Measurements from ENCODE around the gene CACNA1S.

CACNA1S gene

DNA sequence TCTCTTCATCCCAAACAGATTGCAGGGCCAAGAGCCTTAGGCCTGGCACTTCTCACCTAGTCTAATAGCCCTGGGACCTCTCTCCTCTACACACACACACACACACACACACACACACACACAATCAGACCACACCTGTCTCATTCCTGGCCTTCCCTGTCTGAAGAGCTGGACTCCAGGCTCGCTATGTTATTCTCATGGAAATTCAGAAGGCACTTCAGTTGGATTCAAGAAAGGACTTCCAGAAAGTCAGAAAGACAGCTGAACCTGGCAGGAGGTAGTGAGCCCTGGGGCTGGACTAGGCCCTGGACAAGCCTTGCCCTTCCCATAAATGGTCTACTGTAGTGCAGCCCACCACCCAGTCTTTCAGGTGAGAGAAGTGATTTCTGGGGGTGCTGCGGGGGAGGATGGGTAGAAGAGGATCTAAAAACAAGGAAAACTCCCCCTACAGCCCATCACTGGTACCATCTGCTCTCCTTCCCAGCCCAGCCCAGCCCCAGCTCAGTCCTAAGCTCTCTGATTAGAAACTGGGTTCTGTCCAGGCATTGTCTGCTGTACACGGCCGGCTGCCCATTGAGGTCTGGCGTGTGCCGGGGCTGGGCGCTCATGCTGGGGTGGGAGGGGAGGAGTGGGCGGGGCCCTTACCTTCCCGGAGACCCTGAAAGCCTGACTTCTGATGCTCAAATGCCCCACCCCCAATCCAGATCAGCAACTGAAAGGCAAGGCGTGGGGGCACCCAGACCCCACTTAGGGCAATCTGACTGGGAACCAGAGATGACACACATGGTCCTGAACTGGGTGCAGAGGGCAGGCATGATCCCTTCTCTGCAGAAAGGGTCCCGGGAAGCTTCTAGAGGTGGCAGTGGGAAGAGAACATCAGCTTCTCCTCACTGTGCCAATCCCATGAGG, 91.3 kb downstream of the CACNA1S start:
- no peaks in the 10 kb centered on the region for H3K27me3 Mint-ChIP-seq
- H3K4me3 Mint-ChIP-seq = peak overlapping the region; percentile 97 to 99
- H3K36me3 Mint-ChIP-seq (ENCODE audit: insufficient read depth) = peaks cover 20% of the 10 kb centered on the region
- DNase-seq (no peak), ATAC-seq (replicated peaks) (no peak)
- H3K9me3 Mint-ChIP-seq = no peaks in the 10 kb centered on the region
- H3K27ac Mint-ChIP-seq = peak overlapping the region; percentile 97 to 98
- H3K4me1 Mint-ChIP-seq (ENCODE audit: low read depth in 2 of 2) = peaks cover 58 to 75% of the 10 kb centered on the region in 2 donors

DNA sequence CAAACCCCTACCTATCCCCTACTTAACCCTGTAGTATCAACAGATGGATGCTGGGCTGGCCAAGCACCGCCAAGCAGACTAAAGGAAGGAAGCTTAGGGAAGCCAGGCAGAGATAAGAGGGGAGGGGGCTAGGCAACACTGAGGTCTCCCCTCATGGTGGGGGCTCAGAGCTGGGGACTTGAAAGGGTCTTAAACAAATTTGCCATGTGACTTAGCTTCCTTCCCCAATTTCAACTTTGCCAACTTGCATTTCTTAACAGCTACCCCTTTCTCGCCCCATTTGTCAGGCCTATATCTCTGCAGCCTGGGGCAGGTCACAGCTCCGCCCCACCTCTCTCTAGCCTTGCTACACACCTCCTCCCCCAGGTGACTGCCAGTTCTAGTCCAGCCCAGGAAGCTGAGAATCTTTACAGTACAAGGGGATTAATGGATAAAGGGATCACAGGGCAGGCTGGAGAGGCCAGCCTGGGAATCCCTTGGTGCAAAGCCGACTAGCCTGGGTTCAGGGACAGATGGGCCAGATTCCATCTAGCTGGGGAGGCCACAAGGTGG, 92.1 kb downstream of the CACNA1S start:
- DNase-seq (peak; percentile 28 to 31 (median 29)), ATAC-seq (replicated peaks) (peak; percentile 30)
- H3K9me3 Mint-ChIP-seq = no peaks in the 10 kb centered on the region
- H3K27me3 Mint-ChIP-seq = no peaks in the 10 kb centered on the region
- peak overlapping the region; percentile 97 to 98 for H3K27ac Mint-ChIP-seq
- H3K4me3 Mint-ChIP-seq = peak overlapping the region; percentile 97 to 99
- peaks cover 20% of the 10 kb centered on the region for H3K36me3 Mint-ChIP-seq (ENCODE audit: insufficient read depth)
- H3K4me1 Mint-ChIP-seq (ENCODE audit: low read depth in 2 of 2) = peaks cover 65 to 75% of the 10 kb centered on the region in 2 donors

DNA sequence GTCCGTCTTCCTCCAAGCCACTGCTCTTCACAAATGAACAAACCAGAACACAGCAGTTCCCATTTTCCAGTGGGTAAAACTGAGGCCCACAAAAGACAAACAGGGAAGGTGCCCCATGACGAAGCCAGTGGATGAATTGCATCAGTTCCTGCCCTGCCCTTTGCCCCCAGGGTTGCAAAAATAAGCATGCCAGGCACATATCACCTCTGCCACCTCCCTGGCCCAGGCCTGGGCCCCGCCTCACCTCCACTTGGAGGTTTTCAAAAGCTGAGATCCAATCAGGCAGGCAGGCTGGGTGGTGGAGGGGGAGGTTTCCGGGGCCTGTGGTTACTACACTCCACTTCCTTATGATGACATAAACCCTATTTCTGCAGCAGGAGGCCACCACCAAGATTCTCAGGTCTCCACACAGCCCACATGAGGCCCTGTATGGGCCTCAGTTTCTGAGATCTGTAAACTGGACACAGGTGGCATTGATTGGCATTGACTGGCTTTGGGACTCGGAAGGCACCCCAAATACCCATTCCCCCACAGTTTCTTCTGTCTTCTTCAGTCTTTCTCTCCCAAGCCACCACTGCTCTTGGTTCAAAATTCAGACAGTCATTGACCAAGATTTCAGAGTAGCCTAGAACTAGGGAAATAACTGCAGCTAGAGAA, 92.8 kb downstream of the CACNA1S start:
- no peaks in the 10 kb centered on the region for H3K27me3 Mint-ChIP-seq

DNA sequence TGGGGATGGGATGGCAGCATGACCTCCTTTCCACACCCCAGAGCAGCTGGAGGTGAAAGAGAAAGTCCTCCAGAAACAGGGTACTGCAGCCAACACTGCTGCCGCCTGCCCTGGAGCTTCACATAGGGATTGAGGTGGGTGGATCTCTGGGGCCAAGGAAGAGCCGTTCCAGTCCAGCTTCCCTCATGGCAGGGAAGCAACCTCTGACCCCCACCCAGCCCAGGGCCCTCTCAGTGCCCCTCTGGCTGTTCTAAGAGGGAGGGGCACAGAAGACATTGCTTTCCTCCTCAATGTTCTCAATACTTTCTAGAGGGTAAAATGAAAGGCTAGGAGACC, 94.4 kb downstream of the CACNA1S start:
- Mint-ChIP-seq H3K27ac (peak overlapping the region; percentile 97 to 98), H3K27me3 (no peaks in the 10 kb centered on the region), H3K9me3 (no peaks in the 10 kb centered on the region), H3K4me3 (peak overlapping the region; percentile 37 to 99), H3K36me3 (ENCODE audit: insufficient read depth) (peaks cover 20% of the 10 kb centered on the region), H3K4me1 (ENCODE audit: low read depth in 2 of 2) (peaks cover 80 to 90% of the 10 kb centered on the region in 2 donors)
- no peak for DNase-seq
- ATAC-seq (replicated peaks) = no peak

More for the DNA sequence above, 92.8 kb downstream of the CACNA1S start:
- Mint-ChIP-seq H3K4me1 (ENCODE audit: low read depth in 2 of 2) (peaks cover 69 to 81% of the 10 kb centered on the region in 2 donors), H3K4me3 (peak overlapping the region; percentile 97 to 99), H3K27ac (peak overlapping the region; percentile 97 to 98), H3K9me3 (no peaks in the 10 kb centered on the region), H3K36me3 (ENCODE audit: insufficient read depth) (peaks cover 20% of the 10 kb centered on the region)
- peak; percentile 83 to 84 (median 83) for DNase-seq
- peak; percentile 77 for ATAC-seq (replicated peaks)

DNA sequence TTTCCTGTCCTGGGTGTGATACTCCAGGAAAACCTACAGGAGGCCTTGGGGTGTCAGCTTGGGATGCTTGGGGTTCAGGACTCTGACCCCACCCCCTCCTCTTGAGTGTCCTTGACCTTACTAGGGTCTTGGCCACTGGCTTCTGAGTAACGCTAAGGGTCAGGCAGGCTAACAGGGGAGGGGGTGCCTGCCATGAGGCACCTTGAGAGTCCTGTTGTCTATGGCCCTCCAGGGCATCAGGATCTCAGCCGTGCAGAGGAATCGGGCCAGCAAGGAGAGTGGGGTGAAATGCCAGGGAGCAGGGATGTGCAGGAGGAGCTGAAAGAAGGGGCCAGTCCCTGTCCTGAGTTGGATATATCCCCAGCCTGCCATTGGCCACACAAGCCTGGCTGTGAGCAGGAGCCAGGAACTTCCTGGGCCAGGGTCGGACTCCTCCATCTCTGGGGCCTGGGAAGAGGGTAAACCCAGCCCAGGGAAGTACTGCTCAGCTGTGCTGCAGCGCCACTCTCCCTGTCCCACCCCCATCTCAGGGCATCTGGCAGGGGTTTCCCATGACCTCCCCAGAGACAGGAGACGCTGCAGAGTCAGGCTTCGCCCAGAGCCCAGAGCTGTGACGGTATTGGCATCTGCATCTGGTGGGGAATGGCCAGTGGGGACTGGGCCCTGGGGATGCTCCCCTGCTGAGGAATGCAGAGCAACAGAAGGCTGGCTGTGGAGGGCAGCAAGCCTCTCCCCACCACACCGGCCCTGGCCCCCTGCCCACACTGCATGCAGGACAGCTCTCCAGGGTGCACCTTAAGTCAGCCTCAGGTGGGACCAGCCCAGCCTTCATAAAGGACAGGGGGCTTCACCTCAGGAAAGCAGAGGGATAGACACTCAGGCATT, 95.0 kb downstream of the CACNA1S start:
- Mint-ChIP-seq H3K4me3 (peak overlapping the region; percentile 37 to 99), H3K27me3 (no peaks in the 10 kb centered on the region), H3K27ac (peak overlapping the region; percentile 97 to 98), H3K9me3 (no peaks in the 10 kb centered on the region), H3K4me1 (ENCODE audit: low read depth in 2 of 2) (peaks cover 78 to 90% of the 10 kb centered on the region in 2 donors), H3K36me3 (ENCODE audit: insufficient read depth) (peaks cover 20% of the 10 kb centered on the region)
- DNase-seq (no peak), ATAC-seq (replicated peaks) (no peak)

DNA sequence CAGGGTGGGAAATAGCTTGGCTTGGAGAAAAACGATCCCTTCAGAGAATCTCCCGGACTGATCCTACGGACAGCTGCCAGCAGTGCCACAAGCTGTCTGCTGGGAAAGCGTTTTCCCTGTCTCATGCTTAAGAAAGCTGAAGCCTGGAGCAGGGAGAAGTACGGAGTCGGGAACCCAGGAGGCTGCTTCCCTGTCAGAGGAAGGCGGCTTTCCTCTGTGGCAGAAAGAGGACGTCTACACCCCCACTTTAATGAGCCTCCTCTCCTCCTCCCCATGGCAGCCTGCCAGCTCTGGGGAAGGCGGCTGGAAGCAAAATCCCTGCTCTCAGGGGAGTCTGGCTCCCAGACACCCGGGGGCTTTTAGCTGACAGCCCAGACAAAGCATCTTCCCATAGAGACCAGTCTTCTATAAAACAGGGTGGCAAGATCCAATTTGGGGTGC, 96.0 kb downstream of the CACNA1S start:
- Mint-ChIP-seq H3K9me3 (no peaks in the 10 kb centered on the region), H3K27me3 (no peaks in the 10 kb centered on the region), H3K4me1 (ENCODE audit: low read depth in 2 of 2) (peaks cover 78 to 91% of the 10 kb centered on the region in 2 donors), H3K27ac (peak overlapping the region; percentile 97 to 98), H3K4me3 (peak overlapping the region; percentile 34 to 52), H3K36me3 (ENCODE audit: insufficient read depth) (peaks cover 20% of the 10 kb centered on the region)
- ATAC-seq (replicated peaks) (no peak), DNase-seq (no peak)

DNA sequence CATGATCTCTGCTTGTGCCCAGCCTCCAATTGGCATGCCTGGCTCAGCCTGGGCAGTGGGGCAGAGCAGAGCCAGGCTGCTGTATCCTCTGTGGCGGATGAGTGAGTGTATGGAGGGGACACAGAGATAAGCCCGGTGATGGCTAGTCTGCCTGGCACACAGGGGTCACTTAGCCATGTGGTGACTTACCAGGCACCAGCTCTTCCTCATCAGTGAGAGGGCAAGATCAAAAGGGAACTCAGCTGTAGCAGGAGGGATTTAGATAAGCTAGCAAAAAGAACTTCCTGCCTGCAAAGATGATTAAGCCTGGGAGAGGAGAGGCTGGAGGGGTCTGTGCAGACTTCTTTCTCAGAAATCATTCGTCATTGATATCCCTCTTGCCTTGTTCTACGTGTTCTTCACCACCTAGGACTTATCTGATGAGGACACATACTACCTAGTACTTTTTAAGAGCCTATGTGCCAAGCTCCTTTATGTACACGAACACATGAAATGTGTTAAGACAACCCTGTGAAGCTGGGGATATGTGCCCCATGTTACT, 96.6 kb downstream of the CACNA1S start:
- Mint-ChIP-seq H3K4me1 (ENCODE audit: low read depth in 2 of 2) (peaks cover 75 to 88% of the 10 kb centered on the region in 2 donors), H3K9me3 (no peaks in the 10 kb centered on the region), H3K4me3 (peak overlapping the region; percentile 34 to 52), H3K27ac (peak overlapping the region; percentile 97 to 98), H3K36me3 (ENCODE audit: insufficient read depth) (peaks cover 16% of the 10 kb centered on the region), H3K27me3 (no peaks in the 10 kb centered on the region)
- ATAC-seq (replicated peaks) (no peak), DNase-seq (no peak)

DNA sequence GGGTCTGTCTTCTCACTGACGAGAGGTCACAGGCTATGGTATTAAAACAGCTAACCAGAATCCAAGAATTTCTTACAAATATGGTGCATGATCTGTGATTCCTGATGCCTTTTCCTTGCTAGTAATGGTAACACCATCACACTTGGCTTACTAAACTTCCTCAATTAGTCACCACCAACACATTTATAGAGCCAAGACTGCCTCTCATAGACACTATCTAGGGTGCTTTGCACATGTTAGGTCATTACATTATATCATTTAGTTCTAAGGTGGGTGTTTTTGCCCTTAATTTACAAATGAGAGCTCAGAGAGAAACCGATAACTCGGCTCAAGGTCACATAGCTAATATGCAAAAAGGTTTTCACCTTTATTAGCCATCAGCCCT, 97.4 kb downstream of the CACNA1S start:
- Mint-ChIP-seq H3K4me3 (peak overlapping the region; percentile 3 to 45), H3K27me3 (no peaks in the 10 kb centered on the region)
- no peak for ATAC-seq (replicated peaks)

DNA sequence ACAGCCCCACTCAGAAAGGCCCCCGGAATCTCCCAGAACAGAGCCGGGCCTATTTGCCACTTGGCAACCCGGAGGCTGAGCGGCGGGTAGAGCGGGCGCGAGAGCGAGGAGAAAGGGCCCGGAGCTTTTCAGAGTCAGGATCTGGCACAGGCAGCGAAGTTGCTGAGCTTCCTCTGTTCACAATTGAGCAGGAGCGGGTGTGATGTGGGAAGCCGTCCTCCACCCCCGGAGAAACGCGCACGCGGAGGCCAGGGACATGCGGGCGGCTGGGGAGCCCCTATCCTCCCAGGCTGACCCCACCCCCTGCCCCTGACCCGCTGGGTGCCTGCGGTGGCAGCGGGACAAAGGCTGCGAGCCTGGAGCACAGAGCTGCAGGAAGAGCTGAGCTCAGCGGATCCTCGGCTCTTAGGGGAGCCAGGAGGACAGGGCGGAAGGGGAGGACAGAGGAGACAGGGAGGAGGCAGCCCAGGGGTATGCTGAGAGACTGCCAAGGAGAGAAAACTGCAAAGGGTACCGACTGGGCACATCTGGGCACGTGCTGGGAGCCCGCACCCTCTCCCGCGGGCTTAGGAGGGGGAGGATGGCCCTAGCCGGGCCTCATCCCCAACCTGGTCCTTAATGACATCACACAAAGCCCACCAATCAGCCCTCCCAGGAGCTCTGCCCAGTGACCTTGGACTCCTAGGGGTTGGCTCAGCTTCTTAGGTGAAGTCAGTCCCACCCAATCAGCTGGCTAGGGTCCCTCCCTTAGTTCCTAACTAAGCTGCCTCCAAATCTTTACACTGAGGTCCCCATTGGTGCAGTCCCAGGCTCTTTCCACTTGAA, 98.0 kb downstream of the CACNA1S start:
- Mint-ChIP-seq H3K36me3 (ENCODE audit: insufficient read depth) (peaks cover 10% of the 10 kb centered on the region), H3K9me3 (no peaks in the 10 kb centered on the region), H3K4me3 (peak overlapping the region; percentile 63 to 66), H3K27ac (peak overlapping the region; percentile 84 to 92), H3K27me3 (no peaks in the 10 kb centered on the region), H3K4me1 (ENCODE audit: low read depth in 2 of 2) (peaks cover 69 to 81% of the 10 kb centered on the region in 2 donors)
- DNase-seq (no peak), ATAC-seq (replicated peaks) (no peak)

More for the DNA sequence above, 97.4 kb downstream of the CACNA1S start:
- H3K36me3 Mint-ChIP-seq (ENCODE audit: insufficient read depth) = peaks cover 11% of the 10 kb centered on the region
- H3K9me3 Mint-ChIP-seq = no peaks in the 10 kb centered on the region
- H3K27ac Mint-ChIP-seq = peak overlapping the region; percentile 23 to 84
- peaks cover 70 to 81% of the 10 kb centered on the region in 2 donors for H3K4me1 Mint-ChIP-seq (ENCODE audit: low read depth in 2 of 2)
- DNase-seq = no peak

DNA sequence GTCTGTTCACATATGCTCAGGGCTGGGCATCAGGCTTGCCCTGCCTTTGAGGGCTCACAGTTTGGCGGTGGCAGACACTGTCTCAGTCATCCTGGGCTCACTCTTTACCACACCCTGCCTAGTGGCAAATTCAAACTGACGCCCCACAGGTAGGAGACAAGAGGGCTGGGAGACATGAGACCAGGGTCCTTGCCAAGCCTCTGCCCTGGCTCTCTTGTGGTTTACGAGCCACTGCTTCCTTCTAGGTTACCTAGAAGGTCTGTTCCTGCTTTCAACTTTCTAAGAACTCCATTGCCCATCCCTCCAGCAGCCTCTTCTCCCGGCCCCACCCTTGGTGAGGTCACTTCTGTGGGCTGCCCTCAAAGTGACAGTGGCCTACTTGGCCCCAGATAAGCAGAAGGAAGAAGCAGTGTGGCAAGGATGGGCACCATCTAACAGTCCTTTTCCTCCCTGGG, 99.2 kb downstream of the CACNA1S start:
- H3K4me3 Mint-ChIP-seq = peak overlapping the region; percentile 63 to 66
- DNase-seq = no peak
- no peaks in the 10 kb centered on the region for H3K27me3 Mint-ChIP-seq
- H3K27ac Mint-ChIP-seq = peak overlapping the region; percentile 69 to 92
- H3K9me3 Mint-ChIP-seq = no peaks in the 10 kb centered on the region
- H3K4me1 Mint-ChIP-seq (ENCODE audit: low read depth in 2 of 2) = peaks cover 70 to 79% of the 10 kb centered on the region in 2 donors
- ATAC-seq (replicated peaks) = peak; percentile 75
- peaks cover 10% of the 10 kb centered on the region for H3K36me3 Mint-ChIP-seq (ENCODE audit: insufficient read depth)

DNA sequence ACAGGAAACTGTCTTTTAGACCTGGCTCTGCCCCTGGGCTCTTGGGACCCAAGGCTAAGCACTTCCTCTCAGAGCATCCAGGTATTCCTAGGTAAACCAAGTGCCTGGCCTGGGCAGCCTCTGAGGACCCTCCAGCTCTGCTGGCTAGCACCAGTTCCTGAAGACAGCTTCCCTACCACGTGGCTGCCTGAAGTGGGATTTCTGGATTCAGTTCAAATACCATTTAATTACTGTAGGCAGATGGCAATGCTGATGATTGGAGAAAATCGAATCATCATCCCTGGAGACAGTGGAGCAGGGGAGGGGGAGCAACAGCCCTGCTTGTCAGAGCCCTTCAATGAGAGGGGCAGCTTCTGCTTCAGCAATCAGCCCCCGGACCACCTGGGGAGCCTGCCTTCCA, 100.6 kb downstream of the CACNA1S start:
- H3K36me3 Mint-ChIP-seq (ENCODE audit: insufficient read depth) = peaks cover 8% of the 10 kb centered on the region
- peaks cover 58 to 66% of the 10 kb centered on the region in 2 donors for H3K4me1 Mint-ChIP-seq (ENCODE audit: low read depth in 2 of 2)
- no peak for ATAC-seq (replicated peaks)
- H3K27ac Mint-ChIP-seq = peak overlapping the region; percentile 69 to 92
- no peaks in the 10 kb centered on the region for H3K27me3 Mint-ChIP-seq
- H3K4me3 Mint-ChIP-seq = peak overlapping the region; percentile 16 to 33
- DNase-seq = no peak
- H3K9me3 Mint-ChIP-seq = no peaks in the 10 kb centered on the region
